DMS114 treated with DMSO at 0.1 percent for 48 hours (cell line): ENCODE results near the gene UFC1.
A peak's percentile ranks its signal among the peaks of the same experiment; 100 is the strongest.

ENCODE experiments used
- DNase-seq: peaks from one replicate; lab custom pipeline; 2025; ENCODE audit not compliant: unreplicated experiment; lab: John Stamatoyannopoulos, UW

UFC1 gene

GRCh38 chr1:161133220-161133740 lies 20.5 kb upstream of the UFC1 start:
- no peak for DNase-seq

- no peak for DNase-seq
These were observed 15.9 kb upstream of the UFC1 start for GRCh38 chr1:161137881-161138280.

GRCh38 chr1:161138431-161138830 lies 15.3 kb upstream of the UFC1 start:
- no peak for DNase-seq

GRCh38 chr1:161139766-161140165 lies 14.0 kb upstream of the UFC1 start:
- peak; percentile 44 for DNase-seq

GRCh38 chr1:161140755-161141400 lies 12.9 kb upstream of the UFC1 start:
- DNase-seq, result no peak

- no peak for DNase-seq
These were observed 7.9 kb upstream of the UFC1 start for GRCh38 chr1:161145832-161146231.

GRCh38 chr1:161153176-161153575 lies 602 bp upstream of the UFC1 start:
- no peak for DNase-seq

GRCh38 chr1:161157867-161158266 lies 4.1 kb downstream of the UFC1 start:
- peak; percentile 34 for DNase-seq

GRCh38 chr1:161158316-161159010 lies 4.7 kb downstream of the UFC1 start:
- DNase-seq, result no peak

- peak; percentile 94 for DNase-seq
These were observed 5.5 kb downstream of the UFC1 start, which contains the start of gene USP21 for GRCh38 chr1:161159087-161159912. TSS of gene USP21 (plus strand) at chr1:161159500. CDS start at chr1:161160641, 1,141 bp downstream.

GRCh38 chr1:161159913-161160243 lies 6.1 kb downstream of the UFC1 start:
- no peak for DNase-seq

- no peak for DNase-seq
These were observed 6.9 kb downstream of the UFC1 start for GRCh38 chr1:161160671-161161145.

- no peak for DNase-seq
These were observed 7.9 kb downstream of the UFC1 start for GRCh38 chr1:161161652-161162051.

- DNase-seq, result no peak
These were observed 8.3 kb downstream of the UFC1 start for GRCh38 chr1:161162052-161162451.

GRCh38 chr1:161162806-161163205 lies 9.0 kb downstream of the UFC1 start:
- no peak for DNase-seq

- no peak for DNase-seq
These were observed 10.0 kb downstream of the UFC1 start for GRCh38 chr1:161163793-161164192.

GRCh38 chr1:161164901-161165610 lies 11.3 kb downstream of the UFC1 start:
- no peak for DNase-seq

GRCh38 chr1:161165742-161166668 lies 12.2 kb downstream of the UFC1 start, which contains the start of gene PPOX:
TSS of gene PPOX (plus strand) at chr1:161166426. CDS start at chr1:161166848, 422 bp downstream.
- peak; percentile 100 for DNase-seq

- no peak for DNase-seq
These were observed 13.1 kb downstream of the UFC1 start for GRCh38 chr1:161166669-161167548.
